HCT116 (cell line): ENCODE results near the gene LRRC34. TPM values are rescaled to one million over a fixed set of nuclear protein-coding genes. Genes with fewer than 3 reads are reported as not detected.

Experiments
- ATAC-seq: fragments of 200-7000 bp; cut with Tn5 transposase; 2 replicates; pipeline ENCODE4 v1.9.1; 2020; ENCODE audit warnings: mild to moderate bottlenecking, moderate library complexity
- BruUV-seq: library from RNA; stranded (reverse); fragments of 400-500 nt; replicated peaks from 2 replicates; lab custom pipeline; 2021; lab: Mats Ljungman, UMichigan
- CTCF ChIA-PET: fragments of 300-600 bp; sonication (Branson Sonifier 250); formaldehyde crosslinking; loops from one replicate; lab custom pipeline; 2021; ENCODE audit warnings: antibody characterized with exemption; lab: Charles Lee
- POLR2A ChIA-PET: fragments of 300-600, 350-600 bp; sonication (Branson Sonifier 250); formaldehyde crosslinking; loops from one replicate; lab custom pipeline; 2021; ENCODE audit warnings: antibody characterized with exemption; lab: Charles Lee
- RAD21 ChIA-PET, 2 experiments: fragments of 300-600 bp; sonication (Branson Sonifier 250); formaldehyde crosslinking; loops; one replicate each; lab custom pipeline; 2023; ENCODE audit warnings: low total read pairs in 2 of 2; ENCODE audit not compliant: uncharacterized antibody in 2 of 2, unreplicated experiment in 2 of 2, low non-redundant PET in 1 of 2; lab: Charles Lee
- DNase-seq: peaks from one replicate; pipeline ENCODE4 v3.0.0-alpha.2; 2010; ENCODE audit warnings: low read depth, low spot score
- H2AFZ ChIP-seq: fragments of 200-600 bp; shearing (Covaris generic), sonication (generic); 2 replicates; pipeline ENCODE4 v1.6.1; 2017; ENCODE audit warnings: low read depth, mixed run types, mixed read lengths, antibody characterized with exemption, low read length; ENCODE audit not compliant: poor library complexity, severe bottlenecking
- H3K27ac ChIP-seq: 2 replicates; pipeline ENCODE4 v1.5.1; 2012; ENCODE audit warnings: low read depth, low read length
- H3K27me3 ChIP-seq: fragments of 200-600 bp; sonication (generic); 2 replicates; pipeline ENCODE4 v1.6.1; 2016; ENCODE audit warnings: mixed run types, low read length, mixed read lengths; ENCODE audit not compliant: insufficient read depth
- H3K36me3 ChIP-seq, 2 experiments: fragments of 200-500 bp in 1 of 2; fragments of 200-600 bp in 1 of 2; sonication (Bioruptor generic) in 1 of 2; sonication (generic) in 1 of 2; 2 replicates each; pipeline versions ENCODE4 v1.5.1 to v1.6.1; 2014 to 2016; ENCODE audit warnings: low read length in 2 of 2, inconsistent platforms in 1 of 2, mixed read lengths in 1 of 2, mixed run types in 1 of 2; ENCODE audit not compliant: insufficient read depth in 2 of 2, control insufficient read depth in 1 of 2
- H3K4me1 ChIP-seq, 2 experiments: fragments of 200-600 bp in 1 of 2; sonication (generic) in 1 of 2; 2 replicates each; pipeline versions ENCODE4 v1.5.1 to v1.6.1; 2012 to 2017; ENCODE audit warnings: low read length in 2 of 2, inconsistent platforms in 1 of 2, mild to moderate bottlenecking in 1 of 2, mixed read lengths in 1 of 2, mixed run types in 1 of 2, moderate library complexity in 1 of 2; ENCODE audit not compliant: insufficient read depth in 2 of 2, control insufficient read depth in 1 of 2
- H3K4me2 ChIP-seq: fragments of 200-600 bp; sonication (generic); 2 replicates; pipeline ENCODE4 v1.6.1; 2017; ENCODE audit warnings: mixed run types, low read length, mixed read lengths
- H3K4me3 ChIP-seq, 2 experiments: fragments of 200-600 bp in 1 of 2; sonication (generic) in 1 of 2; replicated peaks in 1 of 2; 2 replicates each; pipeline ENCODE4 v1.5.1; 2011 to 2016; ENCODE audit warnings: low read length in 2 of 2, control low read depth in 1 of 2, low read depth in 1 of 2, mild to moderate bottlenecking in 1 of 2, mixed read lengths in 1 of 2, mixed run types in 1 of 2
- H3K79me2 ChIP-seq: fragments of 200-600 bp; sonication (generic); 2 replicates; pipeline ENCODE4 v1.6.1; 2017; ENCODE audit warnings: mild to moderate bottlenecking, mixed run types, low read length, moderate library complexity, mixed read lengths; ENCODE audit not compliant: insufficient read depth
- H3K9ac ChIP-seq: fragments of 200-600 bp; sonication (generic); 2 replicates; pipeline ENCODE4 v1.6.1; 2016; ENCODE audit warnings: low read length, mixed read lengths
- H3K9me2 ChIP-seq: fragments of 200-600 bp; sonication (generic), shearing (Covaris generic); 2 replicates; pipeline ENCODE4 v1.6.1; 2017; ENCODE audit warnings: mixed run types, mild to moderate bottlenecking, moderate library complexity; ENCODE audit not compliant: insufficient read depth
- H3K9me3 ChIP-seq, 2 experiments: fragments of 200-500 bp in 1 of 2; fragments of 200-600 bp in 1 of 2; sonication (Bioruptor generic) in 1 of 2; sonication (generic) in 1 of 2; 2 replicates each; pipeline ENCODE4 v1.6.1; 2014 to 2017; ENCODE audit warnings: low read length in 2 of 2, mixed read lengths in 2 of 2, inconsistent platforms in 1 of 2, low read depth in 1 of 2, mild to moderate bottlenecking in 1 of 2, mixed run types in 1 of 2, moderate library complexity in 1 of 2; ENCODE audit not compliant: control insufficient read depth in 1 of 2, insufficient read depth in 1 of 2
- H4K20me1 ChIP-seq: fragments of 200-600 bp; sonication (generic), shearing (Covaris generic); 2 replicates; pipeline ENCODE4 v1.6.1; 2017; ENCODE audit warnings: mixed run types, mild to moderate bottlenecking, moderate library complexity; ENCODE audit not compliant: insufficient read depth
- ATF3 ChIP-seq: IDR thresholded peaks from 2 replicates; pipeline ENCODE4 v1.6.1; 2012
- CTCF ChIP-seq, 3 experiments: fragments of 200-600 bp in 1 of 3; sonication (generic) in 1 of 3; IDR thresholded peaks in 2 of 3; conservative IDR thresholded peaks in 1 of 3; 2 replicates each; pipeline ENCODE4 v1.5.1; 2012 to 2017; ENCODE audit warnings: low read depth in 2 of 3, low read length in 2 of 3, antibody characterized with exemption in 1 of 3, borderline replicate concordance in 1 of 3, control low read depth in 1 of 3, mild to moderate bottlenecking in 1 of 3, mixed read lengths in 1 of 3, mixed run types in 1 of 3, moderate library complexity in 1 of 3; ENCODE audit not compliant: insufficient read depth in 1 of 3
- ELF1 ChIP-seq: IDR thresholded peaks from 2 replicates; pipeline ENCODE4 v1.6.1; 2012; ENCODE audit warnings: low read depth, borderline replicate concordance
- EZH2 ChIP-seq: fragments of 200-600 bp; sonication (generic); IDR thresholded peaks from 2 replicates; pipeline ENCODE4 v1.6.1; 2017; ENCODE audit warnings: antibody characterized with exemption, mixed run types
- MAX ChIP-seq: IDR thresholded peaks from 2 replicates; pipeline ENCODE4 v1.6.1; 2012
- POLR2AphosphoS5 ChIP-seq: IDR thresholded peaks from 2 replicates; pipeline ENCODE4 v1.6.1; 2011; ENCODE audit warnings: mild to moderate bottlenecking, low read depth, low read length, moderate library complexity
- SIN3A ChIP-seq: IDR thresholded peaks from 2 replicates; pipeline ENCODE4 v1.6.1; 2012; ENCODE audit warnings: low read depth
- SRF ChIP-seq: IDR thresholded peaks from 2 replicates; pipeline ENCODE4 v1.6.1; 2012; ENCODE audit warnings: low read depth
- TCF7L2 ChIP-seq: IDR thresholded peaks from 2 replicates; pipeline ENCODE4 v1.7.0; 2011; ENCODE audit warnings: borderline replicate concordance, inconsistent platforms; ENCODE audit not compliant: insufficient read depth, insufficient read length; ENCODE audit errors: extremely low read depth
- YY1 ChIP-seq: IDR thresholded peaks from 2 replicates; pipeline ENCODE4 v1.6.1; 2011; ENCODE audit warnings: low read length, low read depth, moderate library complexity, mild to moderate bottlenecking; ENCODE audit not compliant: insufficient replicate concordance; ENCODE audit errors: extremely low read depth
- ZBTB33 ChIP-seq: IDR thresholded peaks from 2 replicates; pipeline ENCODE4 v1.6.1; 2011; ENCODE audit warnings: mild to moderate bottlenecking, low read length, moderate library complexity; ENCODE audit not compliant: insufficient replicate concordance; ENCODE audit errors: extremely low read depth
- ZFX ChIP-seq: fragments of 450-650 bp; IDR thresholded peaks from 2 replicates; pipeline ENCODE4 v1.6.1; 2017
- ZNF274 ChIP-seq: fragments of 200-500 bp; sonication (Bioruptor generic); IDR thresholded peaks from 2 replicates; pipeline ENCODE4 v1.6.1; 2014; ENCODE audit warnings: mild to moderate bottlenecking, low read depth, low read length, inconsistent platforms
- intact Hi-C: fragments of 100-400 bp; cut with micrococcal nuclease; formaldehyde crosslinking; loops from 2 replicates; pipeline ENCODE4 v1.10.0; 2022
- total RNA-seq: library from RNA; stranded (reverse); gene quantifications from one replicate; pipeline ENCODE4 v1.2.1, GENCODE V29; 2021; ENCODE audit not compliant: unreplicated experiment

LRRC34 gene
- total RNA-seq, 1 experiment from 2014 or later, result not detected

GRCh38 chr3:169760479-169760878, 52.2 kb downstream of the LRRC34 start:
- TF ChIP-seq ATF3 (no peak), MAX (no peak), YY1 (no peak), SRF (no peak), EZH2 (no peak), ELF1 (no peak), TCF7L2 (no peak), POLR2AphosphoS5 (no peak), ZNF274 (no peak), ZFX (no peak), SIN3A (no peak), ZBTB33 (no peak), CTCF (IDR thresholded peaks at IDR 0.05 in 2 of 3, conservative IDR thresholded peaks at IDR 0.05 in 1 of 3; ENCODE audit: borderline replicate concordance in 1 of 3, insufficient read depth in 1 of 3, low read depth in 2 of 3, low read length in 2 of 3) (no peak)

More at GRCh38 chr3:169760479-169760878, 52.2 kb downstream of the LRRC34 start:
- Histone ChIP-seq H3K9ac (no peak overlapping the region), H3K27me3 (no peaks in the 10 kb centered on the region), H3K79me2 (peaks cover 9% of the 10 kb centered on the region), H2AFZ (no peak overlapping the region), H3K27ac (no peak overlapping the region), H3K9me3 (no peaks in the 10 kb centered on the region), H3K36me3 (no peaks in the 10 kb centered on the region), H3K4me2 (no peak overlapping the region), H4K20me1 (no peaks in the 10 kb centered on the region), H3K4me1 (peaks cover 7 to 15% of the 10 kb centered on the region in 2 experiments; a peak in 3 of 4 replicates), H3K4me3 (no peak overlapping the region), H3K9me2 (no peaks in the 10 kb centered on the region)
- intact Hi-C loops, result loop anchor here (5.0 to 10.0 kb wide), 4 partner anchors 207 to 652 kb away; partner anchors contain the start of genes PHC3 and SEC62
- no TSS peak for BruUV-seq
- ChIA-PET POLR2A (no interaction called here), RAD21 (no interaction called here), CTCF (no interaction called here)
- DNase-seq (no peak), ATAC-seq (no peak)
